ENCODE results near the gene ANKRD60. TPM values are rescaled to one million over a fixed set of nuclear protein-coding genes. Genes with fewer than 3 reads are reported as not detected.

Gene ANKRD60
- total RNA-seq, 3 donors from 2014 or later: not detected

DNA sequence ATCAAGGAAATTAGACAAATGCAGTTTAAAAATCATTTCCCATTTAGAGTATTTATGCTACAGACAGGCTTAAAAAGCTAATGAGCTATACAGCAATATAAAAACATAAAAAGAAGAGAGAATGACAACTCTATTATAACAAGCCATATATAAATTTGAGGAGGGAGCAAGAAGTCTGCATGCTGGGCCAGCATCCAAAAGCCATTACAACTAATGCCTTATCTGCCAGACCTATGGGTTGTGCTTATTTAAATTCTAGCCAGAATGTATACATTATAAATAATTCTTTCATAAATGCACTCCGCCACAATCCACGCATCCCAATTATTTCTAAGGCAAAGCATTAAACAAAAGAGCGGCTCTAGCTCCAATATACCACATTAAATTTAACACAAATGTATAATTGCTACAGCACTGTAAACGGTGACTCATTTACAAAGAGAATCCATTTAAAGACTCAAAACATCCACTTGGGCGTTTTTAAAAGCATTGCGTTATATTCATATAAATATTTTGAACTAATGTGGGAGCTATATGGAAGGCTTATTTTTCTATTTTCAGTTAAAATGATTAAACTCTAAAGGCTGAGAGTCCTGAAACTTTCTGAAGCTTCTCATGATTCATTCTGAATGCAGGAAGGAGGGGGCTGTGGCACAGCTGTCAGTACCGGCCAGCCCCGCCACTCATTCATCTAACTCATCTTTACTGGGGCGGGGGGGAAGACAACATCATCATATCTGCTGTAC lies 43.3 kb upstream of the ANKRD60 start:
- Histone ChIP-seq H3K36me3 (no peaks in the 10 kb centered on the region), H3K4me1 (no peaks in the 10 kb centered on the region)
- intact Hi-C loops (cut with DNase I; ENCODE audit: low total_unique reads): no loop called here

GRCh38 chr20:58268936-58269619 lies 40.6 kb upstream of the ANKRD60 start:
- Histone ChIP-seq H3K4me3 (no peak overlapping the region), H3K36me3 (no peaks in the 10 kb centered on the region), H3K27ac (no peak overlapping the region), H3K4me1 (no peaks in the 10 kb centered on the region), H3K9me3 (no peaks in the 10 kb centered on the region), H3K27me3 (no peaks in the 10 kb centered on the region)
- intact Hi-C loops (cut with DNase I; ENCODE audit: low total_unique reads): loop anchor here (10.0 kb wide), 1 partner anchor 1226 kb away; no protein-coding TSS in a partner anchor
- DNase-seq (ENCODE audit: low spot score in 2 of 2): no peak
- TF ChIP-seq, protein P1, sequence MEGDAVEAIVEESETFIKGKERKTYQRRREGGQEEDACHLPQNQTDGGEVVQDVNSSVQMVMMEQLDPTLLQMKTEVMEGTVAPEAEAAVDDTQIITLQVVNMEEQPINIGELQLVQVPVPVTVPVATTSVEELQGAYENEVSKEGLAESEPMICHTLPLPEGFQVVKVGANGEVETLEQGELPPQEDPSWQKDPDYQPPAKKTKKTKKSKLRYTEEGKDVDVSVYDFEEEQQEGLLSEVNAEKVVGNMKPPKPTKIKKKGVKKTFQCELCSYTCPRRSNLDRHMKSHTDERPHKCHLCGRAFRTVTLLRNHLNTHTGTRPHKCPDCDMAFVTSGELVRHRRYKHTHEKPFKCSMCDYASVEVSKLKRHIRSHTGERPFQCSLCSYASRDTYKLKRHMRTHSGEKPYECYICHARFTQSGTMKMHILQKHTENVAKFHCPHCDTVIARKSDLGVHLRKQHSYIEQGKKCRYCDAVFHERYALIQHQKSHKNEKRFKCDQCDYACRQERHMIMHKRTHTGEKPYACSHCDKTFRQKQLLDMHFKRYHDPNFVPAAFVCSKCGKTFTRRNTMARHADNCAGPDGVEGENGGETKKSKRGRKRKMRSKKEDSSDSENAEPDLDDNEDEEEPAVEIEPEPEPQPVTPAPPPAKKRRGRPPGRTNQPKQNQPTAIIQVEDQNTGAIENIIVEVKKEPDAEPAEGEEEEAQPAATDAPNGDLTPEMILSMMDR (IDR thresholded peaks at IDR 0.05): no peak
- TF ChIP-seq POLR2AphosphoS5 (IDR thresholded peaks at IDR 0.05) (no peak), POLR2A (IDR thresholded peaks at IDR 0.05) (no peak)

More for the DNA sequence above, 43.3 kb upstream of the ANKRD60 start:
- H3K4me3 ChIP-seq: no peak overlapping the region
- DNase-seq (ENCODE audit: low spot score in 2 of 2): no peak
- TF ChIP-seq, protein P1 (IDR thresholded peaks at IDR 0.05): no peak
- TF ChIP-seq POLR2AphosphoS5 (IDR thresholded peaks at IDR 0.05) (no peak), POLR2A (IDR thresholded peaks at IDR 0.05) (no peak)
- no peak overlapping the region for H3K27ac ChIP-seq
- H3K27me3 ChIP-seq: no peaks in the 10 kb centered on the region
- no peaks in the 10 kb centered on the region for H3K9me3 ChIP-seq

GRCh38 chr20:58268421-58268821 lies 40.0 kb upstream of the ANKRD60 start:
- intact Hi-C loops (cut with DNase I; ENCODE audit: low total_unique reads): loop anchor here (10.0 kb wide), 1 partner anchor 1226 kb away; no protein-coding TSS in a partner anchor
- no peaks in the 10 kb centered on the region for H3K9me3 ChIP-seq
- no peaks in the 10 kb centered on the region for H3K4me1 ChIP-seq
- no peaks in the 10 kb centered on the region for H3K27me3 ChIP-seq
- TF ChIP-seq POLR2A (IDR thresholded peaks at IDR 0.05): no peak
- no peak for TF ChIP-seq POLR2AphosphoS5 (IDR thresholded peaks at IDR 0.05)
- TF ChIP-seq, protein P1 (IDR thresholded peaks at IDR 0.05): no peak
- H3K36me3 ChIP-seq: no peaks in the 10 kb centered on the region
- H3K27ac ChIP-seq: no peak overlapping the region
- no peak for DNase-seq (ENCODE audit: low spot score in 2 of 2)
- H3K4me3 ChIP-seq: no peak overlapping the region

GRCh38 chr20:58267389-58268215 lies 39.1 kb upstream of the ANKRD60 start:
- DNase-seq (ENCODE audit: low spot score in 2 of 2): no peak
- no peaks in the 10 kb centered on the region for H3K4me1 ChIP-seq
- no peak overlapping the region for H3K27ac ChIP-seq
- intact Hi-C loops (cut with DNase I; ENCODE audit: low total_unique reads): loop anchor here (10.0 kb wide), 1 partner anchor 1227 kb away; no protein-coding TSS in a partner anchor
- H3K9me3 ChIP-seq: no peaks in the 10 kb centered on the region
- H3K27me3 ChIP-seq: no peaks in the 10 kb centered on the region
- TF ChIP-seq, protein P1 (IDR thresholded peaks at IDR 0.05): no peak
- TF ChIP-seq POLR2A (IDR thresholded peaks at IDR 0.05): no peak
- no peak for TF ChIP-seq POLR2AphosphoS5 (IDR thresholded peaks at IDR 0.05)
- H3K36me3 ChIP-seq: no peaks in the 10 kb centered on the region
- no peak overlapping the region for H3K4me3 ChIP-seq

Measured in breast epithelium (tissue), 4 donors.